Adrenal gland (tissue), 12 donors: ENCODE data around the gene ZNG1F. TPM values are rescaled to one million over a fixed set of nuclear protein-coding genes. Genes with fewer than 3 reads are reported as not detected.
"Not testable (repeated sequence)": the region's sequence is repeated elsewhere in the genome, so short reads cannot be mapped to it uniquely, and the experiment has no call there.

ENCODE experiments used
- DNase-seq, 7 donors: peaks; one replicate each; pipeline ENCODE4 v3.0.0-alpha.2; 2019 to 2020
- H3K27ac ChIP-seq, 5 donors: fragments of 200-600 bp; sonication (generic) in 4 of 5; 1 replicate in 3 of 5; 2 replicates in 2 of 5; pipeline versions ENCODE4 v1.5.1 to v1.8.0; 2016 to 2020; ENCODE audit warnings: mild to moderate bottlenecking in 1 of 5
- H3K27me3 ChIP-seq: fragments of 200-600 bp; 2 replicates; pipeline ENCODE4 v1.8.0; 2021
- H3K36me3 ChIP-seq, 2 donors: fragments of 200-600 bp; replicated peaks in 1 of 2; 1 replicate in 1 of 2; 2 replicates in 1 of 2; pipeline versions ENCODE4 v1.5.1 to v1.8.0; 2018 to 2022
- H3K4me1 ChIP-seq, 2 donors: fragments of 200-600 bp; replicated peaks in 1 of 2; 1 replicate in 1 of 2; 2 replicates in 1 of 2; pipeline versions ENCODE4 v1.5.1 to v1.8.0; 2018 to 2021
- H3K4me3 ChIP-seq, 4 donors: fragments of 200-600 bp; sonication (generic) in 3 of 4; one replicate each; pipeline ENCODE4 v1.5.1; 2016 to 2018
- H3K9me3 ChIP-seq, 3 donors: fragments of 200-600 bp; sonication (generic) in 1 of 3; replicated peaks in 1 of 3; 1 replicate in 2 of 3; 2 replicates in 1 of 3; pipeline versions ENCODE4 v1.5.1 to v1.8.0; 2016 to 2021
- CTCF ChIP-seq, 6 experiments: fragments of 450-650 bp in 4 of 6; fragments of 200-600 bp in 2 of 6; sonication (generic) in 1 of 6; IDR thresholded peaks; 1 replicate in 5 of 6; 2 replicates in 1 of 6; pipeline versions ENCODE4 v1.5.1 to v1.8.0; 2016 to 2021; ENCODE audit warnings: antibody characterized with exemption in 6 of 6, mild to moderate bottlenecking in 2 of 6, moderate library complexity in 1 of 6
- POLR2A ChIP-seq, 2 donors: fragments of 450-650 bp; IDR thresholded peaks; one replicate each; pipeline ENCODE4 v1.6.1; 2017; ENCODE audit warnings: antibody characterized with exemption in 2 of 2, mild to moderate bottlenecking in 2 of 2, moderate library complexity in 1 of 2
- WGBS, 4 donors: extraction: QIAGEN DNeasy Blood & Tissue Kit in 2 of 4; methylation state at CpG; one replicate each; pipeline versions ENCODE4 v1.1.5 to v1.1.7; 2013 to 2017; 5-methylcytosine and 5-hydroxymethylcytosine counted together
- intact Hi-C, 2 donors: fragments of 100-400 bp; cut with DNase I; formaldehyde crosslinking; loops; one replicate each; pipeline versions ENCODE4 v1.14.1 to v1.15.0; 2022 to 2023
- polyA plus RNA-seq, 3 donors: library from polyadenylated mRNA; stranded (reverse); fragments of 200-250 nt in 2 of 3; fragments of 350-450 nt in 1 of 3; fragmentation: Illumina TruSeq in 1 of 3; extraction: RNeasy Lipid Tissue Mini Kit (QIAGEN cat#74804) in 1 of 3; gene quantifications; one replicate each; pipeline ENCODE4 v1.2.3, GENCODE V29; 2013 to 2014
- total RNA-seq, 9 donors: library from RNA; depleted of rRNA in 4 of 9; stranded (reverse); fragments of >200 nt in 4 of 9; fragments of 120-200 nt in 1 of 9; fragmentation: NEBNext Ultra II Directional in 1 of 9; extraction: Animal tissue kit (Norgen Biotek cat#: 25700) in 1 of 9; gene quantifications; one replicate each; pipeline versions ENCODE4 v1.1.0 to v1.2.4, GENCODE V29; 2013 to 2023
- donor health status: healthy with polysubstance abuse.
- donor health status: Bipolar disorder and iron deficiency.
- donor health status: DM: yes; HTN: yes; CAD: no.
- donor health status: DM: no; HTN: no; CAD: no.
- donor health status: DM: no; HTN: no; CAD: no.
- donor health status: DM: yes; HTN: yes; CAD: no.

ZNG1F gene
- total and polyA plus RNA-seq, 12 donors: 2.1 to 30.4 (median 7.8) TPM; not detected in 1

GRCh38 chr9:41229408-41230401 lies 40.6 kb upstream of the ZNG1F start:
- peak in 4 of 7 donors; percentile 11 to 60 (median 24) for DNase-seq

GRCh38 chr9:41219831-41220230 lies 30.7 kb upstream of the ZNG1F start:
- intact Hi-C loops, H3K27me3 ChIP-seq, H3K36me3 ChIP-seq, H3K9me3 ChIP-seq, H3K4me3 ChIP-seq, H3K27ac ChIP-seq, H3K4me1 ChIP-seq: not testable (repeated sequence)
- DNase-seq: peak in 2 of 7 donors; percentile 15 to 46
- WGBS, 4 donors: 77 to 86% (median 79%) methylated on average over 1 to 3 of the region's 4 CpGs; no CpG with 5 or more reads in 1 of the 4 donors

More at GRCh38 chr9:41229408-41230401, 40.6 kb upstream of the ZNG1F start:
- Histone ChIP-seq H3K36me3 (no peaks in the 10 kb centered on the region), H3K4me3 (no peak overlapping the region), H3K27ac (no peak overlapping the region), H3K4me1 (no peaks in the 10 kb centered on the region), H3K27me3 (no peaks in the 10 kb centered on the region), H3K9me3 (no peaks in the 10 kb centered on the region)
- 53 to 60% (median 56%) methylated on average over 7 of the region's 7 CpGs for WGBS, 4 donors
- intact Hi-C loops: no loop called here
- TF ChIP-seq POLR2A (IDR thresholded peaks at IDR 0.05) (no peak), CTCF (IDR thresholded peaks at IDR 0.05) (no peak)

- H3K4me1 ChIP-seq, DNase-seq, H3K27me3 ChIP-seq, H3K27ac ChIP-seq, H3K4me3 ChIP-seq, H3K9me3 ChIP-seq, intact Hi-C loops, H3K36me3 ChIP-seq: not testable (repeated sequence)
- no CpG with 5 or more reads among the region's 11 CpGs for WGBS, 4 donors
Observed at GRCh38 chr9:41188439-41188838, 678 bp downstream of the ZNG1F start.

GRCh38 chr9:41174994-41175393 lies 14.1 kb downstream of the ZNG1F start:
- H3K27ac ChIP-seq, H3K36me3 ChIP-seq, H3K27me3 ChIP-seq, intact Hi-C loops, H3K4me1 ChIP-seq, H3K9me3 ChIP-seq, DNase-seq, H3K4me3 ChIP-seq: not testable (repeated sequence)
- 69 to 91% (median 81%) methylated on average over 1 to 4 of the region's 4 CpGs for WGBS, 4 donors

GRCh38 chr9:41150116-41150515 lies 39.0 kb downstream of the ZNG1F start:
- H3K36me3 ChIP-seq, DNase-seq, H3K4me1 ChIP-seq, H3K4me3 ChIP-seq, intact Hi-C loops, H3K27ac ChIP-seq, H3K27me3 ChIP-seq, H3K9me3 ChIP-seq: not testable (repeated sequence)
- 89 to 98% methylated on average over 12 to 13 of the region's 18 CpGs; no CpG with 5 or more reads in 2 of the 4 donors for WGBS, 4 donors

GRCh38 chr9:41141878-41142277 lies 47.2 kb downstream of the ZNG1F start:
- 100% methylated on average over 1 to 2 of the region's 2 CpGs for WGBS, 4 donors
- H3K27ac ChIP-seq, H3K36me3 ChIP-seq, H3K9me3 ChIP-seq, H3K4me1 ChIP-seq, H3K27me3 ChIP-seq, H3K4me3 ChIP-seq, intact Hi-C loops, DNase-seq: not testable (repeated sequence)

GRCh38 chr9:41128581-41128980 lies 60.5 kb downstream of the ZNG1F start, which contains the start of gene FOXD4L6:
Gene FOXD4L6 (minus strand): TSS chr9:41128681. CDS start chr9:41128383, 298 bp downstream.
- H3K27me3 ChIP-seq, DNase-seq, H3K4me1 ChIP-seq, H3K27ac ChIP-seq, H3K36me3 ChIP-seq, H3K4me3 ChIP-seq, H3K9me3 ChIP-seq, intact Hi-C loops: not testable (repeated sequence)
- WGBS, 4 donors: 67 to 86% methylated on average over 1 of the region's 15 CpGs; no CpG with 5 or more reads in 2 of the 4 donors

- 7 to 11% methylated on average over 8 to 9 of the region's 45 CpGs; no CpG with 5 or more reads in 2 of the 4 donors for whole genome bisulfite sequencing, 4 donors
- H3K9me3 ChIP-seq, H3K27ac ChIP-seq, H3K4me3 ChIP-seq, intact Hi-C loops, H3K36me3 ChIP-seq, DNase-seq, H3K4me1 ChIP-seq, H3K27me3 ChIP-seq: not testable (repeated sequence)
Observed at GRCh38 chr9:41126746-41127446, 62.2 kb downstream of the ZNG1F start.

- 13 to 20% (median 18%) methylated on average over 2 to 3 of the region's 3 CpGs for WGBS, 4 donors
- intact Hi-C loops, H3K4me1 ChIP-seq, H3K27me3 ChIP-seq, H3K36me3 ChIP-seq, H3K9me3 ChIP-seq, DNase-seq, H3K27ac ChIP-seq, H3K4me3 ChIP-seq: not testable (repeated sequence)
Observed at GRCh38 chr9:41125936-41126335, 63.2 kb downstream of the ZNG1F start.
